LNCaP clone FGC (cell line): ENCODE measurements around the gene RFC3.

Experiments
- DNase-seq: peaks from one replicate; pipeline ENCODE4 v3.0.0-alpha.2; 2011; ENCODE audit warnings: low read depth
- H3K4me3 ChIP-seq: 2 replicates; pipeline ENCODE4 v1.5.1; 2011; ENCODE audit warnings: mild to moderate bottlenecking, low read depth, low read length, control low read depth
- TF ChIP-seq, protein P1 (sequence below): IDR thresholded peaks from 2 replicates; pipeline ENCODE4 v1.5.1; 2012; ENCODE audit warnings: mild to moderate bottlenecking; ENCODE audit not compliant: control insufficient read depth, insufficient read depth; ENCODE audit errors: extremely low read depth

Gene RFC3

DNA sequence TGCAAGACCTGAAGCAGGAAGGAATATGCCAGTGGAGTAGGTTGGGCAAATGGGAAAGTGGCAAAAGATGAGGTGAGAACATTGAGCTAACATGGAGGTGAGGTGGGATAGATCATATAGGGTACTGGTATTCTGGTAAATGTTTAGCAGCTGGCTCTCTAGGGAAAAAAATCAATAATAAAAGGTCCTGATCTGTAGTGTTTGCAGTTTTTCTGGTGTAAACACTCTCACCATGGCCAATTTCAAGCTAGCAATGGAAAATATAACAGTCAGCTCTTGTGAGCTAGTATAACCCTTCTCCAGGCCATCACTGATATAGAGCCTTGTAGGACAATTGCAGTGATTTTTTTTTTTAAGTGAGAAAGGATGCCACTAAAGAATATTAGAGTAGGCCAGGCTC lies 31.3 kb downstream of the RFC3 start:
- TF ChIP-seq, protein P1, sequence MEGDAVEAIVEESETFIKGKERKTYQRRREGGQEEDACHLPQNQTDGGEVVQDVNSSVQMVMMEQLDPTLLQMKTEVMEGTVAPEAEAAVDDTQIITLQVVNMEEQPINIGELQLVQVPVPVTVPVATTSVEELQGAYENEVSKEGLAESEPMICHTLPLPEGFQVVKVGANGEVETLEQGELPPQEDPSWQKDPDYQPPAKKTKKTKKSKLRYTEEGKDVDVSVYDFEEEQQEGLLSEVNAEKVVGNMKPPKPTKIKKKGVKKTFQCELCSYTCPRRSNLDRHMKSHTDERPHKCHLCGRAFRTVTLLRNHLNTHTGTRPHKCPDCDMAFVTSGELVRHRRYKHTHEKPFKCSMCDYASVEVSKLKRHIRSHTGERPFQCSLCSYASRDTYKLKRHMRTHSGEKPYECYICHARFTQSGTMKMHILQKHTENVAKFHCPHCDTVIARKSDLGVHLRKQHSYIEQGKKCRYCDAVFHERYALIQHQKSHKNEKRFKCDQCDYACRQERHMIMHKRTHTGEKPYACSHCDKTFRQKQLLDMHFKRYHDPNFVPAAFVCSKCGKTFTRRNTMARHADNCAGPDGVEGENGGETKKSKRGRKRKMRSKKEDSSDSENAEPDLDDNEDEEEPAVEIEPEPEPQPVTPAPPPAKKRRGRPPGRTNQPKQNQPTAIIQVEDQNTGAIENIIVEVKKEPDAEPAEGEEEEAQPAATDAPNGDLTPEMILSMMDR: no peak
- H3K4me3 ChIP-seq: no peak overlapping the region
- no peak for DNase-seq

DNA sequence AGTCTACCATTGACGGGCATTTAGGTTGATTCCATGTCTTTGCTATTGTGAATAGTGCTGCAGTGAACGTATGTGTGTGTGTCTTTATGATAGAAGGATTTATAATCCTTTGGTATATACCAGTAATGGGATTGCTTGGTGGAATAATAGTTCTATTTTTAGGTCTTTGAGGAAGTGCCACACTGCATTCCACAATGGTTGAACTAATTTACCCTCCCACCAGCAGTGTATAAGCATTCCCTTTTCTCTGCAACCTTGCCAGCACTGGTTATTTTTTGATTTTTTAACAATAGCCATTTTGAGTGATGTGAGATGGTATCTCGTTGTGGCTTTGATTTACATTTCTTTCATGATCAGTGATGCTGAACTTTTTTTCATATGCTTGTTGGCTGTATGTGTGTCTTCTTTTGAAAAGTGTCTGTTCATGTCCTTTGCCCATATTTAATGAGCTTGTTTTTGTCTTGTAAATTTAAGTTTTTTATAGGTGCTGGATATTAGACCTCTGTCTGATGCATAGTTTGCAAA lies 37.5 kb downstream of the RFC3 start:
- no peak overlapping the region for H3K4me3 ChIP-seq
- TF ChIP-seq, protein P1: no peak
- no peak for DNase-seq

DNA sequence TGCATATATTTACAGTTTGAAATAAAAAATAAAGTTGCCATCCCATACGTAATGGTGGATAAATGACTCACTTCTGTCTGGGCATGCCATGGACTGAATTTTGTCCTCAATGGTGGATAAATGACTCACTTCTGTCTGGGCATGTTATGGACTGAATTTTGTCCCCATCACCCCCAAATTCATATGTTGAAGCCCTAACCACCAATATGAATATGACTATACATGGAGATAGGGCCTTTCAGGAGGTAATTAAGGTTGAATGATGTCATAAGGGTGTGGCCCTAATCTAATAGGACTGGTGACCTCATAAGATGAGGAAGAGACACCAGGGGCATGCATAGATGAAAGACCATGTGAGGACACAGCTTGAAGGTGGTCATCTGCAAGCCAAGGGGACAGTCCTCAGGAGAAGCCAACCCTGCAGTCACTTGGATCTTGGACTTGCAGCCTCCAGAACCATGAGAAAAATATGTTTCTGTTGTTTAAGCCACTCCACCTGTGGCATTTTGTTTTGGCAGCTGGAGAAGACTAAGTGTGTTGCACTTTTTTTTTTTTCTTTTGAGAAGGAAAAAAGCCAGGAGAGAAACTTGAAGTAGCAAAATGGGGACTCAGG lies 41.8 kb downstream of the RFC3 start:
- no peak overlapping the region for H3K4me3 ChIP-seq
- TF ChIP-seq, protein P1: no peak
- no peak for DNase-seq

DNA sequence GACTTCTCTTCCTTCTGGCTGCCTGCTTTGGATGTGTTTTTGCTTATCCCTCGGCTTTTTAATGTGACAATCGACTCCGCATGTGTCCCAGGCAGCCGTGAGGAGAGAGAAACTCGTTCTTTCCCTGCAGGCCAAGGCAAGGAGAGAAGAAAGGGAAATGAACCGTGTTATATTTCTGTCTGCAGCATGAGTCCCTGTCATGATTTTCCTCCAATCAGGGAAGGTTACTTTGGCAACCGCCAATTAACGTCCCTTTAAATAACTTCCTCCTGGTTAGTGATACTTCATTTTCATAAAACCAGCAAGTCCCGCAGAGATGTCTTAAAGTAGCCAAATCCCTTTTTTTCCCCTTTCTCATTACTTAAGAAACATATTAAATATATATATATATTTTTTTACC lies 42.6 kb downstream of the RFC3 start:
- DNase-seq: no peak

DNA sequence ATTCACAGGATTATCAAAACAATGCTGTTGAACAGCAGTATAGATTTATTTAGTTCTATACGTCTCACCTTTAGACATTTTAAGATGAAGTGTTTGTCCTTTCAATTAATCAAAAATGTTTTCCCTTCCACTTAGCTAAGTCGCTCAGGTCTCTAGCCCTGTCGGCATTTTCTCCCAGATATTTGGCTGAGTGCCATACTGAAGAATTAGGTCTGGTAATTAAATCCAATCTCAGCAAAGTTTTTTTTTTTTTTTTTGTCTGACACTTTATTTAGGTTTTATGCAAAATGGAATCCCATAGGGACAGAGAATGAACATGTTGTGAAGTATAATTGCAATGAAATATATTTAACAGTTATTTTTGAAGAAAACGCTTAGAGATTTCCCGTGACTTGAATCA lies 44.1 kb downstream of the RFC3 start:
- TF ChIP-seq, protein P1: no peak
- H3K4me3 ChIP-seq: no peak overlapping the region
- no peak for DNase-seq

More for the DNA sequence above, 42.6 kb downstream of the RFC3 start:
- no peak overlapping the region for H3K4me3 ChIP-seq
- TF ChIP-seq, protein P1: no peak

DNA sequence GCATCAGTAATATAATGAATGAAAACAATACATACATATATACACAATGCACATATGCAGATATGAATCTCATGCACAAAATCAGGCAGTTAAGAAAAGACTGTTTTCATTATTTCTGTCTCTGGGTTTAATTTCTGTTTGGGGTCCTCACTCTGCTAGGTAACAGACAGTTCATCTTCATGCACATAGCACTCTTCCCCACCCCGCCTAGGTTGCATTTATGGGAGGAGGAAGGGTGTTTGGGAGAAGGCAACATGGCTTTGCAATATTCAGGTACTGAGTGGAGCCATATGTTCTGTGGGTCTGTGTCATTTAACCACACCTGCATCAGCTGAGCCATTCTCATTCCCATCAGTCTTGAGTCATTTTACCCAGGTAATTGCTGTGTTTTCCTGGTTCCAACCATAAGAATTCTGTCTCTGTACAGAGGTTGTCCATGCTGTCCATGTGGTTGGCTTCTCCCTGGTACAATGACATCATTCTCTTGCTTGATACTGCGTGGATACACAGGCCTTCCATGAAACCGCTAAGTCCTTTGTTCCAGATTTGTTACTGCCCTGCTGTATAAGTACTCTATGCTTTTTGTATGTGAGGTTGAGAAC lies 45.3 kb downstream of the RFC3 start:
- TF ChIP-seq, protein P1: no peak
- no peak overlapping the region for H3K4me3 ChIP-seq
- DNase-seq: no peak
